ENCODE results near the gene LMTK2.

Gene LMTK2

GRCh38 chr7:98222533-98223195 is 116.0 kb downstream of the LMTK2 start:
- DNase-seq, result no peak

- no peak for DNase-seq
These were observed 116.8 kb downstream of the LMTK2 start for GRCh38 chr7:98223351-98223897.

- no peak for DNase-seq
These were observed 117.4 kb downstream of the LMTK2 start for GRCh38 chr7:98223898-98224700.

- no peak for DNase-seq
These were observed 118.1 kb downstream of the LMTK2 start for GRCh38 chr7:98224701-98225181.

GRCh38 chr7:98225913-98226614 is 119.4 kb downstream of the LMTK2 start:
- DNase-seq, result no peak

- no peak for DNase-seq
These were observed 121.3 kb downstream of the LMTK2 start for GRCh38 chr7:98227939-98228338.

GRCh38 chr7:98228801-98229200 is 122.1 kb downstream of the LMTK2 start:
- DNase-seq, result no peak

GRCh38 chr7:98229441-98229840 is 122.8 kb downstream of the LMTK2 start:
- DNase-seq, result no peak

- no peak for DNase-seq
These were observed 123.5 kb downstream of the LMTK2 start for GRCh38 chr7:98229991-98230745.

GRCh38 chr7:98230746-98231471 is 124.2 kb downstream of the LMTK2 start:
- DNase-seq, result no peak

GRCh38 chr7:98231493-98232262 is 125.0 kb downstream of the LMTK2 start:
- no peak for DNase-seq

- DNase-seq, result no peak
These were observed 125.6 kb downstream of the LMTK2 start for GRCh38 chr7:98232263-98232585.

GRCh38 chr7:98232799-98233198 is 126.1 kb downstream of the LMTK2 start:
- no peak for DNase-seq

- DNase-seq, result no peak
These were observed 126.8 kb downstream of the LMTK2 start for GRCh38 chr7:98233219-98234070.

- DNase-seq, result no peak
These were observed 127.9 kb downstream of the LMTK2 start for GRCh38 chr7:98234429-98235147.

- no peak for DNase-seq
These were observed 129.2 kb downstream of the LMTK2 start for GRCh38 chr7:98235901-98236300.

GRCh38 chr7:98236355-98237185 is 129.9 kb downstream of the LMTK2 start:
- no peak for DNase-seq

GRCh38 chr7:98238076-98238475 is 131.4 kb downstream of the LMTK2 start:
- no peak for DNase-seq

GRCh38 chr7:98238976-98239375 is 132.3 kb downstream of the LMTK2 start:
- no peak for DNase-seq
